Measurements from ENCODE around the gene SORCS3. TPM values are rescaled to one million over a fixed set of nuclear protein-coding genes. Genes with fewer than 3 reads are reported as not detected.

The SORCS3 gene
- total RNA-seq, 1 experiment from 2014 or later, result 0.94 TPM

DNA sequence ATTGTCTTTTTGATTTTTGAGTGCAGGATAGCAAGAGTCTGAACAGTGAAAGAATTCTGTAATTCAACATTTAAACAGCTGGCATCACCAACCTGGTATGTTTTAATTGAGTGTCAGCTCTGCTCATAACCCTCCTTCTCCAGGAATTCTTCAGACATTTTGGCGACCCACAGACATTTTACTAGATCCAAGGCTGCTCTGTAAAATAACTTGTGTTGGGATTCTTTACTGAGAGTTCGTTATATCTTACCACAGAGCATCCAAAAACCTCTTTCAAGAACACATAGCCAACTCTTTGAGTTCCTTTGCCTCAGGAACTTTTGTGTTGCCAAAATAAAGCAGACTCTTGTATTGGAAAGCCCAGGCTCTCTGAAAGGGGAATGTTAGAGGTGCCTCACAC, 27.7 kb upstream of the SORCS3 start (continued):
- TF ChIP-seq, protein P1, sequence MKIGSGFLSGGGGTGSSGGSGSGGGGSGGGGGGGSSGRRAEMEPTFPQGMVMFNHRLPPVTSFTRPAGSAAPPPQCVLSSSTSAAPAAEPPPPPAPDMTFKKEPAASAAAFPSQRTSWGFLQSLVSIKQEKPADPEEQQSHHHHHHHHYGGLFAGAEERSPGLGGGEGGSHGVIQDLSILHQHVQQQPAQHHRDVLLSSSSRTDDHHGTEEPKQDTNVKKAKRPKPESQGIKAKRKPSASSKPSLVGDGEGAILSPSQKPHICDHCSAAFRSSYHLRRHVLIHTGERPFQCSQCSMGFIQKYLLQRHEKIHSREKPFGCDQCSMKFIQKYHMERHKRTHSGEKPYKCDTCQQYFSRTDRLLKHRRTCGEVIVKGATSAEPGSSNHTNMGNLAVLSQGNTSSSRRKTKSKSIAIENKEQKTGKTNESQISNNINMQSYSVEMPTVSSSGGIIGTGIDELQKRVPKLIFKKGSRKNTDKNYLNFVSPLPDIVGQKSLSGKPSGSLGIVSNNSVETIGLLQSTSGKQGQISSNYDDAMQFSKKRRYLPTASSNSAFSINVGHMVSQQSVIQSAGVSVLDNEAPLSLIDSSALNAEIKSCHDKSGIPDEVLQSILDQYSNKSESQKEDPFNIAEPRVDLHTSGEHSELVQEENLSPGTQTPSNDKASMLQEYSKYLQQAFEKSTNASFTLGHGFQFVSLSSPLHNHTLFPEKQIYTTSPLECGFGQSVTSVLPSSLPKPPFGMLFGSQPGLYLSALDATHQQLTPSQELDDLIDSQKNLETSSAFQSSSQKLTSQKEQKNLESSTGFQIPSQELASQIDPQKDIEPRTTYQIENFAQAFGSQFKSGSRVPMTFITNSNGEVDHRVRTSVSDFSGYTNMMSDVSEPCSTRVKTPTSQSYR (CRISPR knock-in tag; IDR thresholded peaks at IDR 0.05), result no peak

DNA sequence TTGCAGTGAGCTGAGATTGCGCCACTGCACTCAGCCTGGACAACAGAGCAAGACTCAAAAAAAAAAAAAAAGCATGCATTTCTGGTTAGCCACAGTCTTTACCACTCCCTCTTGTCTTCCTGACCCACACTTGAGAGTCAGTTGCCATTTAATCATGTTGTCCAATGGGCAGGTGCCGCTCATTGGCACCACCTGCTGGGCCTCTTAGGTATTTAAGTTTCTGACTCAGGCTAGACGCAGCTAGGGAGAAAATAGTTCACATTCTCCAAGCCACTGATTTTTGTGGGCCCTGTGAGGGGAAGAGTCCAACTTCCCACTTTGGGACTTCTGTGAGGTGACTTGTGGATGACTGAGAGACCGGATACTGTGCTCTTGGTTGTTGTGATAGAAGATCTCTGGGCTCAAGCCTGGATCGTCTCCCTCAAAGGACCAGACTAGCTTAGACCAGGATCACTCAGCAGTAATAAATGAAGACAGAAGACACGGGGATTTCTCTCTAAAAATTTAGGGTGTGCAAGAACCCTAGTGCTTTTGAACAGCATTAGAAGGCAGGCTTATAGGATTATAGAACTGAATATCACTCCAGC, 26.8 kb upstream of the SORCS3 start:
- H3K9me3 Mint-ChIP-seq, result peaks cover 29% of the 10 kb centered on the region
- peak; percentile 83 for ATAC-seq

DNA sequence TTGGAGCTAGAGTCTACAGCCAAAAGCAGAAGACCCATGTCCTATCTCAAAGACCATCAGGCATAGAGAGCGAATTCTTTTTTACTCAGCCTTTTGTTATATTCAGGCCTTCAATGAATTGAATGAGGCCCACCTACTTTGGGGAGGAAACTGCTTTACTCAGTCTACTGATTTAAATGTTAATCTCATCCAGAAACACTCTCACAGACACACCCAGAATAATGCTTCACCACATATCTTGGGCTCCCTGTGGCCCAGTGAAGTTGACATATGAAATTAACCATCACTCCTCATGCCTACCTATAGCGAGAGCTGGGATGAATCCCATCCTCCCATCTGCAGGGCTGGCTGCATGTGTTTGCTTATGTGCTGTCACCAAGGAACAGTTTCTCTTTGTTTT, 26.0 kb upstream of the SORCS3 start:
- ChIA-PET CTCF (interaction anchor here (0.8 to 2.9 kb wide), 10 partner anchors 7 to 262 kb away, joined by 3 to 26 read pairs (median 4); partner anchors contain the start of gene CFAP58), POLR2A (no interaction called here)
- Mint-ChIP-seq H3K4me3 (no peak overlapping the region), H3K27ac (no peak overlapping the region), H3K9me3 (peaks cover 23% of the 10 kb centered on the region), H3K36me3 (peaks cover 13% of the 10 kb centered on the region), H3K27me3 (ENCODE audit: low read depth) (no peaks in the 10 kb centered on the region), H3K4me1 (no peaks in the 10 kb centered on the region)
- DNase-seq (ENCODE audit: low spot score) (no peak), ATAC-seq (no peak)
- TF ChIP-seq JUN (CRISPR knock-in tag; IDR thresholded peaks at IDR 0.05) (no peak), ESRRA (CRISPR knock-in tag; IDR thresholded peaks at IDR 0.05; ENCODE audit: borderline replicate concordance) (no peak), NR2C2 (CRISPR knock-in tag; IDR thresholded peaks at IDR 0.05) (no peak), ZNF396 (CRISPR knock-in tag; IDR thresholded peaks at IDR 0.05; ENCODE audit: borderline replicate concordance) (no peak), SP1 (CRISPR knock-in tag; conservative IDR thresholded peaks at IDR 0.05) (no peak), OVOL2 (CRISPR knock-in tag; IDR thresholded peaks at IDR 0.05; ENCODE audit: borderline replicate concordance) (no peak), NFE2L1 (CRISPR knock-in tag; IDR thresholded peaks at IDR 0.05) (no peak)
- TF ChIP-seq, protein P2, sequence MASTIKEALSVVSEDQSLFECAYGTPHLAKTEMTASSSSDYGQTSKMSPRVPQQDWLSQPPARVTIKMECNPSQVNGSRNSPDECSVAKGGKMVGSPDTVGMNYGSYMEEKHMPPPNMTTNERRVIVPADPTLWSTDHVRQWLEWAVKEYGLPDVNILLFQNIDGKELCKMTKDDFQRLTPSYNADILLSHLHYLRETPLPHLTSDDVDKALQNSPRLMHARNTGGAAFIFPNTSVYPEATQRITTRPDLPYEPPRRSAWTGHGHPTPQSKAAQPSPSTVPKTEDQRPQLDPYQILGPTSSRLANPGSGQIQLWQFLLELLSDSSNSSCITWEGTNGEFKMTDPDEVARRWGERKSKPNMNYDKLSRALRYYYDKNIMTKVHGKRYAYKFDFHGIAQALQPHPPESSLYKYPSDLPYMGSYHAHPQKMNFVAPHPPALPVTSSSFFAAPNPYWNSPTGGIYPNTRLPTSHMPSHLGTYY (CRISPR knock-in tag; IDR thresholded peaks at IDR 0.05), result no peak
- TF ChIP-seq, protein P3, sequence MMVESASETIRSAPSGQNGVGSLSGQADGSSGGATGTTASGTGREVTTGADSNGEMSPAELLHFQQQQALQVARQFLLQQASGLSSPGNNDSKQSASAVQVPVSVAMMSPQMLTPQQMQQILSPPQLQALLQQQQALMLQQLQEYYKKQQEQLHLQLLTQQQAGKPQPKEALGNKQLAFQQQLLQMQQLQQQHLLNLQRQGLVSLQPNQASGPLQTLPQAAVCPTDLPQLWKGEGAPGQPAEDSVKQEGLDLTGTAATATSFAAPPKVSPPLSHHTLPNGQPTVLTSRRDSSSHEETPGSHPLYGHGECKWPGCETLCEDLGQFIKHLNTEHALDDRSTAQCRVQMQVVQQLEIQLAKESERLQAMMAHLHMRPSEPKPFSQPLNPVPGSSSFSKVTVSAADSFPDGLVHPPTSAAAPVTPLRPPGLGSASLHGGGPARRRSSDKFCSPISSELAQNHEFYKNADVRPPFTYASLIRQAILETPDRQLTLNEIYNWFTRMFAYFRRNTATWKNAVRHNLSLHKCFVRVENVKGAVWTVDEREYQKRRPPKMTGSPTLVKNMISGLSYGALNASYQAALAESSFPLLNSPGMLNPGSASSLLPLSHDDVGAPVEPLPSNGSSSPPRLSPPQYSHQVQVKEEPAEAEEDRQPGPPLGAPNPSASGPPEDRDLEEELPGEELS (CRISPR knock-in tag; IDR thresholded peaks at IDR 0.05), result no peak

More for the DNA sequence above, 26.8 kb upstream of the SORCS3 start:
- H3K27ac Mint-ChIP-seq, result no peak overlapping the region
- POLR2A ChIA-PET, result no interaction called here
- DNase-seq (ENCODE audit: low spot score), result peak; percentile 66
- CTCF ChIA-PET, result interaction anchor here (0.6 to 2.9 kb wide), 27 partner anchors 8 to 1962 kb away, joined by 3 to 26 read pairs (median 4); partner anchors contain the start of gene CFAP58
- H3K36me3 Mint-ChIP-seq, result peaks cover 19% of the 10 kb centered on the region
- H3K4me3 Mint-ChIP-seq, result no peak overlapping the region
- H3K4me1 Mint-ChIP-seq, result no peaks in the 10 kb centered on the region
- H3K27me3 Mint-ChIP-seq (ENCODE audit: low read depth), result 0 out of 2 replicates have a peak, but pooled peaks cover 2% of the 10 kb centered on the region
- TF ChIP-seq, protein P3 (CRISPR knock-in tag; IDR thresholded peaks at IDR 0.05), result no peak
- TF ChIP-seq ZNF671 (CRISPR knock-in tag; IDR thresholded peaks at IDR 0.05) (no peak), ZNF263 (CRISPR knock-in tag; IDR thresholded peaks at IDR 0.05; ENCODE audit: low read depth) (no peak), GTF2I (CRISPR knock-in tag; conservative IDR thresholded peaks at IDR 0.05) (0 out of 2 replicates have a peak, but pooled peaks have one; percentile 45), ZNF232 (CRISPR knock-in tag; IDR thresholded peaks at IDR 0.05) (no peak), NFATC4 (CRISPR knock-in tag; IDR thresholded peaks at IDR 0.05) (no peak), NFE2L1 (CRISPR knock-in tag; IDR thresholded peaks at IDR 0.05) (no peak)
- TF ChIP-seq, protein P4, sequence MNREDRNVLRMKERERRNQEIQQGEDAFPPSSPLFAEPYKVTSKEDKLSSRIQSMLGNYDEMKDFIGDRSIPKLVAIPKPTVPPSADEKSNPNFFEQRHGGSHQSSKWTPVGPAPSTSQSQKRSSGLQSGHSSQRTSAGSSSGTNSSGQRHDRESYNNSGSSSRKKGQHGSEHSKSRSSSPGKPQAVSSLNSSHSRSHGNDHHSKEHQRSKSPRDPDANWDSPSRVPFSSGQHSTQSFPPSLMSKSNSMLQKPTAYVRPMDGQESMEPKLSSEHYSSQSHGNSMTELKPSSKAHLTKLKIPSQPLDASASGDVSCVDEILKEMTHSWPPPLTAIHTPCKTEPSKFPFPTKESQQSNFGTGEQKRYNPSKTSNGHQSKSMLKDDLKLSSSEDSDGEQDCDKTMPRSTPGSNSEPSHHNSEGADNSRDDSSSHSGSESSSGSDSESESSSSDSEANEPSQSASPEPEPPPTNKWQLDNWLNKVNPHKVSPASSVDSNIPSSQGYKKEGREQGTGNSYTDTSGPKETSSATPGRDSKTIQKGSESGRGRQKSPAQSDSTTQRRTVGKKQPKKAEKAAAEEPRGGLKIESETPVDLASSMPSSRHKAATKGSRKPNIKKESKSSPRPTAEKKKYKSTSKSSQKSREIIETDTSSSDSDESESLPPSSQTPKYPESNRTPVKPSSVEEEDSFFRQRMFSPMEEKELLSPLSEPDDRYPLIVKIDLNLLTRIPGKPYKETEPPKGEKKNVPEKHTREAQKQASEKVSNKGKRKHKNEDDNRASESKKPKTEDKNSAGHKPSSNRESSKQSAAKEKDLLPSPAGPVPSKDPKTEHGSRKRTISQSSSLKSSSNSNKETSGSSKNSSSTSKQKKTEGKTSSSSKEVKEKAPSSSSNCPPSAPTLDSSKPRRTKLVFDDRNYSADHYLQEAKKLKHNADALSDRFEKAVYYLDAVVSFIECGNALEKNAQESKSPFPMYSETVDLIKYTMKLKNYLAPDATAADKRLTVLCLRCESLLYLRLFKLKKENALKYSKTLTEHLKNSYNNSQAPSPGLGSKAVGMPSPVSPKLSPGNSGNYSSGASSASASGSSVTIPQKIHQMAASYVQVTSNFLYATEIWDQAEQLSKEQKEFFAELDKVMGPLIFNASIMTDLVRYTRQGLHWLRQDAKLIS (CRISPR knock-in tag; IDR thresholded peaks at IDR 0.05; ENCODE audit: borderline replicate concordance), result no peak
- TF ChIP-seq, protein P5, sequence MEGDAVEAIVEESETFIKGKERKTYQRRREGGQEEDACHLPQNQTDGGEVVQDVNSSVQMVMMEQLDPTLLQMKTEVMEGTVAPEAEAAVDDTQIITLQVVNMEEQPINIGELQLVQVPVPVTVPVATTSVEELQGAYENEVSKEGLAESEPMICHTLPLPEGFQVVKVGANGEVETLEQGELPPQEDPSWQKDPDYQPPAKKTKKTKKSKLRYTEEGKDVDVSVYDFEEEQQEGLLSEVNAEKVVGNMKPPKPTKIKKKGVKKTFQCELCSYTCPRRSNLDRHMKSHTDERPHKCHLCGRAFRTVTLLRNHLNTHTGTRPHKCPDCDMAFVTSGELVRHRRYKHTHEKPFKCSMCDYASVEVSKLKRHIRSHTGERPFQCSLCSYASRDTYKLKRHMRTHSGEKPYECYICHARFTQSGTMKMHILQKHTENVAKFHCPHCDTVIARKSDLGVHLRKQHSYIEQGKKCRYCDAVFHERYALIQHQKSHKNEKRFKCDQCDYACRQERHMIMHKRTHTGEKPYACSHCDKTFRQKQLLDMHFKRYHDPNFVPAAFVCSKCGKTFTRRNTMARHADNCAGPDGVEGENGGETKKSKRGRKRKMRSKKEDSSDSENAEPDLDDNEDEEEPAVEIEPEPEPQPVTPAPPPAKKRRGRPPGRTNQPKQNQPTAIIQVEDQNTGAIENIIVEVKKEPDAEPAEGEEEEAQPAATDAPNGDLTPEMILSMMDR (IDR thresholded peaks at IDR 0.05), result peak; percentile 74

Measured in WTC11 (cell line).